Measurements from ENCODE around the gene BTF3. TPM values are rescaled to one million over a fixed set of nuclear protein-coding genes. Genes with fewer than 3 reads are reported as not detected.
"Not testable (repeated sequence)": the region's sequence is repeated elsewhere in the genome, so short reads cannot be mapped to it uniquely, and the experiment has no call there.

The BTF3 gene
- total RNA-seq, 1 donor from 2014 or later, result 960 TPM

DNA sequence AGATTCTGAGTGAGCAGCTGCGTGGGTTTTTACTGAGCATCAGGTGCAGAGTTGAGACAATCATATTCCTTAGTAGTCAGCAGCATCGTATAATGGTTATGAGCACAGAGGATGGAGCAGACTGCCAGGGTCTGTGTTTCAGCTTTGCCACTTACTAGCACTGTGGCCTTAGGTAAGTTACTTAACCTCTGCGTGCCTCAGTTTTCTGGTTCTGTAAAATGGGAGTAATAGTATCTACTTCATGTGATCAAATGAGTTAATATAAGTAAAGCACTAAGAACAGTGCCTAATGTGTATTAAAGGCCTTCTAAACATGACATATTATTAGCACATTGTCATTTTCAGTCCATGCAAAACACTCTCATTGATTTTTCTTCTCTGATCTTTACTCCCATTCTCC, 4.8 kb upstream of the BTF3 start:
- H3K9me3 Mint-ChIP-seq, result no peaks in the 10 kb centered on the region
- peaks cover 36% of the 10 kb centered on the region for H3K27me3 Mint-ChIP-seq
- no peak for DNase-seq
- H3K27ac Mint-ChIP-seq, result no peak overlapping the region
- intact Hi-C loops (cut with micrococcal nuclease), result loop anchor here (10.0 kb wide), 1 partner anchor 1189 kb away; no protein-coding TSS in a partner anchor
- H3K4me3 Mint-ChIP-seq, result no peak overlapping the region
- H3K36me3 Mint-ChIP-seq (ENCODE audit: low read depth), result peaks cover 4% of the 10 kb centered on the region
- H3K4me1 Mint-ChIP-seq, result peaks cover 3% of the 10 kb centered on the region

GRCh38 chr5:73494721-73495120, 3.5 kb upstream of the BTF3 start:
- no peak overlapping the region for H3K27ac Mint-ChIP-seq
- H3K27me3 Mint-ChIP-seq, result peaks cover 30% of the 10 kb centered on the region
- peaks cover 10% of the 10 kb centered on the region for H3K4me1 Mint-ChIP-seq
- no peak for DNase-seq
- no peaks in the 10 kb centered on the region for H3K9me3 Mint-ChIP-seq
- H3K36me3 Mint-ChIP-seq (ENCODE audit: low read depth), result peaks cover 13% of the 10 kb centered on the region
- intact Hi-C loops (cut with micrococcal nuclease), result loop anchor here (5.0 to 10.0 kb wide), 2 partner anchors 1190 to 1273 kb away; partner anchors contain the start of genes GFM2 and NSA2
- no peak overlapping the region for H3K4me3 Mint-ChIP-seq

DNA sequence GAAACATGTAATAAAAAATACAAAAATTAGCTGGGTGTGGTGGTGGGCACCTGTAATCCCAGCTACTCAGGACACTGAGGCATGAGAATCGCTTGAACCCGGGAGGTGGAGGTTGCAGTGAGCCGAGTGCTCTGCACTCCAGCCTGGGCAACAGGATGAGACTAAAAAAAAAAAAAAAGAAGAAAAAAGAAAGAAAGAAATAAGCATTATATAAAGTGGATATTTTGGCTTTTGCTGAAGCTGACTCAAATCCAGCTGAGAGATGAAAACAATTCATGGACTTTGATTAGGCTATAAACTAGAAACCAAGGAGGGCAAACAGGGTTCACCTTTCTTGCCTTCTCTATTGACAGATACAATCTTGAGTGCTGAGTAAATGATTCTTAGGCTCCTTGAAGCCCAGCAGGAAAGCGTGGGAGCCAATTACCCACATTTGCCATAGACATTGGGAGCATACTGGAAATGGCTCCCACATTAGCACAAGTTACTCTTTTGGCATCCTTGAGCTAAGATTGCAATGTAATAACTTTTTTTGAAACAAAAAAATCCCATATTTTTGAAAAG, 2.4 kb upstream of the BTF3 start:
- no peak overlapping the region for H3K4me3 Mint-ChIP-seq
- intact Hi-C loops (cut with micrococcal nuclease), result loop anchor here (5.0 to 10.0 kb wide), 2 partner anchors 1191 to 1271 kb away; partner anchors contain the start of genes GFM2 and NSA2
- H3K27ac Mint-ChIP-seq, result no peak overlapping the region
- no peaks in the 10 kb centered on the region for H3K9me3 Mint-ChIP-seq
- peaks cover 26% of the 10 kb centered on the region for H3K27me3 Mint-ChIP-seq
- H3K4me1 Mint-ChIP-seq, result peaks cover 19% of the 10 kb centered on the region
- H3K36me3 Mint-ChIP-seq (ENCODE audit: low read depth), result peaks cover 20% of the 10 kb centered on the region
- DNase-seq, result no peak

DNA sequence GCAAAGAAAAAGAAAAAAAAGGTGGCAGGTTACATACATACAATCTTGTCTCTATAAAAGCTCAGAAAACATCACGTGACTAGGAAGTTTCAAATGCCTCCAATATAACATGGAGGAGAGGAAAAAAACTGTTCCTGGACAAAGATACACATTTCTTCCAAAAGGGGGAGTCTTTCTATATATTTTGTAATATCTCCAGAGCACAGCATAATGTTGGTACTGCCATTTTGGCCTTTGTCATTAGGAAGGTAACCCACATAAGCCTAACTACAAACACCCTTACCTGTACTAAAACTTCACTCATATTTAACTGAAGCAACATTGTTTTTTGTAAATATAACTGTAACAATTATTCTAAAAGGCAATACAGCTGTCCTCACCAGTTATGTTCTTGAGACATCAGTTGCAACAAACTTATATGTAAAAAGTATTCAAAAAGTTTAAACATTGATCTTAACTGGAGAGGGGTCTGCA, 1.2 kb upstream of the BTF3 start:
- H3K27ac Mint-ChIP-seq, result no peak overlapping the region
- DNase-seq, result no peak
- intact Hi-C loops (cut with micrococcal nuclease), result loop anchor here (5.0 to 10.0 kb wide), 2 partner anchors 1192 to 1270 kb away; partner anchors contain the start of genes GFM2 and NSA2

DNA sequence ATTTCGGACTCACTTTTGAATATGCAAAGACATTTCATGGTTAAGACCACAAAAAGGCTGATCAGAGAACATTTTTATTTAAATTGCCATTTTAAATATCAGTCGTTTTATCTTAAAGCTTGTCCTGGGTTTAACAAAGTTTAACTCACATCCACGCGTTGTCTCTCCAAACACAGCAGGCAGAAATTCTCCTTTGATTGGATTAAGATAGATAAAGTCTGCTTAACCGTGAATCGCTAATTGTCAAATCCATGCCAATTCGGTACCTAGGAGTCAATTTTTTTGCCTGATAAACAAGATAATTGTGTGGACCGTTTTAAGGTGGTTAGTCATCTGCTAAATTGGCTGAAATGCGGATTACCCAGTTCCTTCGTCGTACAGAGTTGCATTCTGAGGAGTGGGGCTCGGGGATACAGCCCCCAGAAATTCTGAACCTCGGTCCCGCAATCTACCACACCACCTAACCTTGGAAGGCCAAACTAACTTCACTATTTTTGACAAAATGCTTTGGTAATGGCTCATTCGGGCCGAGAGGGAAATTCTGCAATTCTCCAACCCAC, 665 bp upstream of the BTF3 start:
- peaks cover 33% of the 10 kb centered on the region for H3K36me3 Mint-ChIP-seq (ENCODE audit: low read depth)
- H3K27me3 Mint-ChIP-seq, result peaks cover 19% of the 10 kb centered on the region
- peak overlapping the region; percentile 99 for H3K4me3 Mint-ChIP-seq
- peaks cover 30% of the 10 kb centered on the region for H3K4me1 Mint-ChIP-seq
- H3K27ac Mint-ChIP-seq, result peak overlapping the region; percentile 100
- no peak for DNase-seq
- H3K9me3 Mint-ChIP-seq, result no peaks in the 10 kb centered on the region
- intact Hi-C loops (cut with micrococcal nuclease), result loop anchor here (1.0 to 10.0 kb wide), 4 partner anchors 21 to 1270 kb away; partner anchors contain the start of genes ANKRA2, GFM2, NSA2 and UTP15

More for the DNA sequence above, 1.2 kb upstream of the BTF3 start:
- peaks cover 28% of the 10 kb centered on the region for H3K36me3 Mint-ChIP-seq (ENCODE audit: low read depth)
- peaks cover 21% of the 10 kb centered on the region for H3K27me3 Mint-ChIP-seq
- H3K9me3 Mint-ChIP-seq, result no peaks in the 10 kb centered on the region
- H3K4me3 Mint-ChIP-seq, result peak overlapping the region; percentile 99
- H3K4me1 Mint-ChIP-seq, result peaks cover 26% of the 10 kb centered on the region

GRCh38 chr5:73499187-73499586, 945 bp downstream of the BTF3 start:
- intact Hi-C loops (cut with micrococcal nuclease), result loop anchor here (2.0 to 10.0 kb wide), 3 partner anchors 20 to 1268 kb away; partner anchors contain the start of genes GFM2 and NSA2
- peak; percentile 62 for DNase-seq
- H3K4me3 Mint-ChIP-seq, result peak overlapping the region; percentile 99
- peaks cover 5% of the 10 kb centered on the region for H3K27me3 Mint-ChIP-seq
- peak overlapping the region; percentile 100 for H3K27ac Mint-ChIP-seq
- peaks cover 30% of the 10 kb centered on the region for H3K4me1 Mint-ChIP-seq
- no peaks in the 10 kb centered on the region for H3K9me3 Mint-ChIP-seq
- H3K36me3 Mint-ChIP-seq (ENCODE audit: low read depth), result peaks cover 45% of the 10 kb centered on the region

- peaks cover 30% of the 10 kb centered on the region for H3K4me1 Mint-ChIP-seq
- H3K27me3 Mint-ChIP-seq, result peaks cover 3% of the 10 kb centered on the region
- no peaks in the 10 kb centered on the region for H3K9me3 Mint-ChIP-seq
- H3K36me3 Mint-ChIP-seq (ENCODE audit: low read depth), result peaks cover 50% of the 10 kb centered on the region
- DNase-seq, result no peak
- peak overlapping the region; percentile 99 for H3K4me3 Mint-ChIP-seq
- H3K27ac Mint-ChIP-seq, result peak overlapping the region; percentile 100
- intact Hi-C loops (cut with micrococcal nuclease), result loop anchor here (2.0 to 10.0 kb wide), 4 partner anchors 19 to 1268 kb away; partner anchors contain the start of genes GFM2 and NSA2
Observed at GRCh38 chr5:73499756-73500155, 1.5 kb downstream of the BTF3 start.

GRCh38 chr5:73501406-73501805, 3.2 kb downstream of the BTF3 start:
- H3K27ac Mint-ChIP-seq, result no peak overlapping the region
- H3K9me3 Mint-ChIP-seq, result no peaks in the 10 kb centered on the region
- peaks cover 30% of the 10 kb centered on the region for H3K4me1 Mint-ChIP-seq
- intact Hi-C loops (cut with micrococcal nuclease), result loop anchor here (5.0 kb wide), 1 partner anchor 1146 kb away; no protein-coding TSS in a partner anchor
- H3K4me3 Mint-ChIP-seq, result peak overlapping the region; percentile 39
- H3K27me3 Mint-ChIP-seq, result no peaks in the 10 kb centered on the region
- H3K36me3 Mint-ChIP-seq (ENCODE audit: low read depth), result peaks cover 59% of the 10 kb centered on the region
- no peak for DNase-seq

GRCh38 chr5:73506459-73506955, 8.3 kb downstream of the BTF3 start:
- Mint-ChIP-seq H3K27me3 (no peaks in the 10 kb centered on the region), H3K9me3 (no peaks in the 10 kb centered on the region), H3K27ac (no peak overlapping the region), H3K4me3 (no peak overlapping the region), H3K36me3 (ENCODE audit: low read depth) (peaks cover 45% of the 10 kb centered on the region), H3K4me1 (peaks cover 5% of the 10 kb centered on the region)
- DNase-seq, result no peak
- intact Hi-C loops (cut with micrococcal nuclease), result no loop called here

GRCh38 chr5:73507062-73507461, 8.8 kb downstream of the BTF3 start:
- Mint-ChIP-seq H3K27me3 (no peaks in the 10 kb centered on the region), H3K9me3 (no peaks in the 10 kb centered on the region), H3K4me3 (no peak overlapping the region), H3K36me3 (ENCODE audit: low read depth) (peaks cover 44% of the 10 kb centered on the region), H3K27ac (no peak overlapping the region), H3K4me1 (peaks cover 4% of the 10 kb centered on the region)
- DNase-seq, result no peak
- intact Hi-C loops (cut with micrococcal nuclease), result no loop called here

DNA sequence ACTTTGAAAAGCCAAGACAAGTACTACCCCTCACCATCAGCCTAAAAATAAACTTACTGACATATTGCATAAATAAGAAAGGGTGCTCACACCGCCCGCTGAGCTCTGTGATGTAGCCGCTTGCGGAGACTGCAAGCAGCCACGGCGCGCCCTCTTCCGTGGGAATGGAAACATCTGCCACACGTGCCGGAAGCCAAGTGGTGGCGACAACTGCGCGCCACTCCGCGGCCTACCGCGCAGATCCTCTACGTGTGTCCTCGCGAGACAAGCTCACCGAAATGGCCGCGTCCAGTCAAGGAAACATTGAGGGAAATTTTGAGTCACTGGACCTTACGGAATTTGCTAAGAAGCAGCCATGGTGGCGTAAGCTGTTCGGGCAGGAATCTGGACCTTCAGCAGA, 10.3 kb downstream of the BTF3 start:
- H3K4me3 Mint-ChIP-seq; H3K9me3 Mint-ChIP-seq; H3K27ac Mint-ChIP-seq; H3K4me1 Mint-ChIP-seq; DNase-seq; H3K27me3 Mint-ChIP-seq; intact Hi-C loops (cut with micrococcal nuclease): not testable (repeated sequence)
- peaks cover 29% of the 10 kb centered on the region for H3K36me3 Mint-ChIP-seq (ENCODE audit: low read depth)

- H3K27me3 Mint-ChIP-seq, result no peaks in the 10 kb centered on the region
- no peak overlapping the region for H3K4me3 Mint-ChIP-seq
- no peaks in the 10 kb centered on the region for H3K9me3 Mint-ChIP-seq
- intact Hi-C loops (cut with micrococcal nuclease), result no loop called here
- DNase-seq, result no peak
- H3K27ac Mint-ChIP-seq, result no peak overlapping the region
- H3K36me3 Mint-ChIP-seq (ENCODE audit: low read depth), result peaks cover 2% of the 10 kb centered on the region
- no peaks in the 10 kb centered on the region for H3K4me1 Mint-ChIP-seq
Observed at GRCh38 chr5:73513996-73514395, 15.8 kb downstream of the BTF3 start.

GRCh38 chr5:73514418-73514817, 16.2 kb downstream of the BTF3 start:
- no peaks in the 10 kb centered on the region for H3K27me3 Mint-ChIP-seq
- H3K4me1 Mint-ChIP-seq, result peaks cover 3% of the 10 kb centered on the region
- intact Hi-C loops (cut with micrococcal nuclease), result no loop called here
- no peak for DNase-seq
- peaks cover 2% of the 10 kb centered on the region for H3K36me3 Mint-ChIP-seq (ENCODE audit: low read depth)
- H3K27ac Mint-ChIP-seq, result no peak overlapping the region
- H3K9me3 Mint-ChIP-seq, result no peaks in the 10 kb centered on the region
- H3K4me3 Mint-ChIP-seq, result no peak overlapping the region

DNA sequence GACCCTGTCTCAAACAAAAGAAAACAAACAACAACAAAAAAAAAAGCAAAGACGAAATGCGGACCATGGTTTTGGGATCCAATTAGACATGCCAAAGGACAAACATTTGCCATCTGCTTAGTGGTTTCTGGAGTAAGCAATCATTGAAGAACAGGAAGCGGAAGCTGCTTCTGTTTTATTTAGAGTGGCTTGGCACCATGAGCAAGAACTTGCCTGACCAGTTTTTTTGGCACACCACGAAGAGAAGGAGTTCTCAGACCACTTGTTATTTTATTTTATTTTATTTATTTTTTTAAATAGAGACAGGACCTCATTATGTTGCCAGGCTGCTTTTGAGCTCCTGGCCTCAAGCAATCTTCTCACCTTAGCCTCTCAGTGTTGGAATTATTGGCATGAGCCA, 17.0 kb downstream of the BTF3 start:
- no peak overlapping the region for H3K27ac Mint-ChIP-seq
- no peak overlapping the region for H3K4me3 Mint-ChIP-seq
- H3K36me3 Mint-ChIP-seq (ENCODE audit: low read depth), result no peaks in the 10 kb centered on the region
- no peak for DNase-seq
- H3K4me1 Mint-ChIP-seq, result peaks cover 8% of the 10 kb centered on the region
- H3K9me3 Mint-ChIP-seq, result no peaks in the 10 kb centered on the region
- H3K27me3 Mint-ChIP-seq, result no peaks in the 10 kb centered on the region
- intact Hi-C loops (cut with micrococcal nuclease), result no loop called here
